Ascending aorta (tissue), 2 donors: Measurements from ENCODE around the gene NTSR2. TPM values are rescaled to one million over a fixed set of nuclear protein-coding genes. Genes with fewer than 3 reads are reported as not detected.

Experiments
- DNase-seq, 2 donors: peaks; one replicate each; pipeline ENCODE4 v3.0.0-alpha.2; 2019; ENCODE audit warnings: low spot score in 2 of 2
- H3K27ac ChIP-seq, 2 donors: fragments of 200-600 bp; sonication (generic); one replicate each; pipeline ENCODE4 v1.5.1; 2016 to 2017; ENCODE audit warnings: mild to moderate bottlenecking in 1 of 2
- H3K27me3 ChIP-seq: fragments of 200-600 bp; sonication (generic); one replicate; pipeline ENCODE4 v1.5.1; 2017
- H3K36me3 ChIP-seq, 2 donors: fragments of 200-600 bp; sonication (generic); one replicate each; pipeline ENCODE4 v1.5.1; 2016
- H3K4me1 ChIP-seq, 2 donors: fragments of 200-600 bp; sonication (generic); one replicate each; pipeline ENCODE4 v1.5.1; 2016 to 2017; ENCODE audit warnings: mild to moderate bottlenecking in 1 of 2
- H3K4me3 ChIP-seq, 2 donors: fragments of 200-600 bp; sonication (generic); one replicate each; pipeline ENCODE4 v1.5.1; 2016 to 2017; ENCODE audit warnings: mild to moderate bottlenecking in 1 of 2
- H3K9me3 ChIP-seq, 2 donors: fragments of 200-600 bp; sonication (generic); one replicate each; pipeline ENCODE4 v1.5.1; 2016
- intact Hi-C: fragments of 100-400 bp; cut with DNase I; formaldehyde crosslinking; loops from one replicate; pipeline ENCODE4 v1.15.1; 2023
- total RNA-seq: library from RNA; depleted of rRNA; stranded (reverse); fragments of >200 nt; gene quantifications from one replicate; pipeline ENCODE4 v1.1.0, GENCODE V29; 2016
- TF ChIP-seq, protein P1 (sequence below), 3 experiments: fragments of 200-600 bp in 2 of 3; fragments of 450-650 bp in 1 of 3; sonication (generic) in 2 of 3; IDR thresholded peaks; one replicate each; pipeline ENCODE4 v1.5.1; 2016 to 2019; ENCODE audit warnings: antibody characterized with exemption in 3 of 3, mild to moderate bottlenecking in 1 of 3, moderate library complexity in 1 of 3

The NTSR2 gene
- total RNA-seq, 1 donor from 2014 or later = not detected

DNA sequence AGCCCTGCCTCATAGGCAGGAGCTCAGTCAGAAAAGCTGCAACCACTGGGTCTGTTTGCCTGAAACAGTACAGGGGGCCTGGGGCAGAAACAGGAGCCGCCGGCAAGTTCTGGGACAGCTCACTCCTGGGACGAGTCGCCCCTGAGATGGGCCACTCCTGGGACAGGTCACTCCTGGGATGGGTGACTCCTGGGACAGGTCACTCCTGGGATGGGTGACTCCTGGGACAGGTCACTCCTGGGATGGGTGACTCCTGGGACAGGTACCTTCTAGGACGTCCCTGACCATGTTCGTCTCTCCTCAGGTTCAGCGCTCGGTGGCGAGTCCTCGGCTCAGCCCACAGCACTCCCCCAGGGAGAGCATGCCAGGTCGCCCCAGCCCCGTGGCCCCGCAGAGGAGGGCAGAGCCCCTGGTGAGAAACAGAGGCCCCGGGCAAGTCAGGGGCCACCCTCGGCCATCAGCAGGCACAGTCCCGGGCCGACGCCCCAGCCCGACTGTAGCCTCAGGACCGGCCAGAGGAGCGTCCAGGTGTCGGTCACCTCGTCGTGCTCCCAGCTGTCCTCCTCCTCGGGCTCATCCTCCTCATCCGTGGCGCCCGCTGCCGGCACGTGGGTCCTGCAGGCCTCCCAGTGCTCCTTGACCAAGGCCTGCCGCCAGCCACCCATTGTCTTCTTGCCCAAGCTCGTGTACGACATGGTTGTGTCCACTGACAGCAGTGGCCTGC lies 51.8 kb downstream of the NTSR2 start:
- no peak overlapping the region for H3K27ac ChIP-seq
- H3K36me3 ChIP-seq = no peaks in the 10 kb centered on the region
- intact Hi-C loops = no loop called here
- H3K4me1 ChIP-seq = no peaks in the 10 kb centered on the region
- H3K4me3 ChIP-seq = no peak overlapping the region
- H3K9me3 ChIP-seq = no peaks in the 10 kb centered on the region
- no peak for DNase-seq
- H3K27me3 ChIP-seq = no peaks in the 10 kb centered on the region
- TF ChIP-seq, protein P1, sequence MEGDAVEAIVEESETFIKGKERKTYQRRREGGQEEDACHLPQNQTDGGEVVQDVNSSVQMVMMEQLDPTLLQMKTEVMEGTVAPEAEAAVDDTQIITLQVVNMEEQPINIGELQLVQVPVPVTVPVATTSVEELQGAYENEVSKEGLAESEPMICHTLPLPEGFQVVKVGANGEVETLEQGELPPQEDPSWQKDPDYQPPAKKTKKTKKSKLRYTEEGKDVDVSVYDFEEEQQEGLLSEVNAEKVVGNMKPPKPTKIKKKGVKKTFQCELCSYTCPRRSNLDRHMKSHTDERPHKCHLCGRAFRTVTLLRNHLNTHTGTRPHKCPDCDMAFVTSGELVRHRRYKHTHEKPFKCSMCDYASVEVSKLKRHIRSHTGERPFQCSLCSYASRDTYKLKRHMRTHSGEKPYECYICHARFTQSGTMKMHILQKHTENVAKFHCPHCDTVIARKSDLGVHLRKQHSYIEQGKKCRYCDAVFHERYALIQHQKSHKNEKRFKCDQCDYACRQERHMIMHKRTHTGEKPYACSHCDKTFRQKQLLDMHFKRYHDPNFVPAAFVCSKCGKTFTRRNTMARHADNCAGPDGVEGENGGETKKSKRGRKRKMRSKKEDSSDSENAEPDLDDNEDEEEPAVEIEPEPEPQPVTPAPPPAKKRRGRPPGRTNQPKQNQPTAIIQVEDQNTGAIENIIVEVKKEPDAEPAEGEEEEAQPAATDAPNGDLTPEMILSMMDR (IDR thresholded peaks at IDR 0.05) = no peak

DNA sequence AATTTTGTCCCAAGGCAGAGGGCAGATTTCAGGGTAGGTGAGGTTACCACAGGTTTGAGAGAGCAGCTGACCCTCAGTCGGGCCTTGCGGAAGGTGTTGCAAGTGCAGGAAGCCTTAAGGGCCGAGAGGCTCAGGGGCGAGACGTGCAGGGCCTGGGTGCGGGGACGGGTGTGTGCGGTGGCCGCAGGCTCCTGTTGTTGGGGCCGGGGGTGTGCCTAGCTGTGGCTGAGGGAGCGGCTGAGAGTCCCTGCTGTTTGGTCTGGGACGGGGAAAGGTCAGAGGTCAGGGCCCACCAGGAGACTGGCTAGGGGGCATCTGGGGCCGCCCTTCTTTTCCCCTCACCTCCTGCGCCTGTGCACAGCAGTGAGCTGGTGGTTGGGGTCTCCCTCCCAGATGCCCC lies 52.5 kb downstream of the NTSR2 start:
- DNase-seq = no peak
- no peaks in the 10 kb centered on the region for H3K36me3 ChIP-seq
- no peaks in the 10 kb centered on the region for H3K27me3 ChIP-seq
- TF ChIP-seq, protein P1 (IDR thresholded peaks at IDR 0.05) = no peak
- no peaks in the 10 kb centered on the region for H3K9me3 ChIP-seq
- no peak overlapping the region for H3K27ac ChIP-seq
- intact Hi-C loops = no loop called here
- no peak overlapping the region for H3K4me3 ChIP-seq
- H3K4me1 ChIP-seq = no peaks in the 10 kb centered on the region

DNA sequence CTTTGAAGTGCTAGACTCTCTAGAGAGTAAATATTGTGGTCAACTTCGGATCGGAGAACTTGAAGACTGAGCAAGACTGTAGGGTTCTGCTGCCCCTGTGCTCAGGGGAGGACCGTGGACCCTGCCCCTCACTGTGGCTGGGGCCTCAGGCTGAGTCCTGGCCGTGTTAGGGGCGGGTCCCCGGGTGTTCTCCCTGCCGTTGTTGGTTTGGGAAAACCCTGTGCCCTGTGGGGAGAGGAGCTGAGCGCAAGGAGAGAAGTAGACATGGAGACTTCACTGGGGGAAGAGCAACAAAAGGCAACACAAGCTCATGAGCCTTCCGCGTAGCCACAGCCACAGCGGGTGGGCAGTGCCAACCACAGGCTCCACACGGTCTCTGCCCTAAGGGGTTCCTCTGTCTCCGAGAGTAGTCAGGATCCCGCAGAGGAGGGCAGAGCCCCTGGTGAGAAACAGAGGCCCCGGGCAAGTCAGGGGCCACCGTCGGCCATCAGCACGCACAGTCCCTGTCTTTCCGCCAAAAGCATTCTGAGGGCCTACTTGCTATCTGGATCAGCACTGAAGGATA lies 53.1 kb downstream of the NTSR2 start:
- TF ChIP-seq, protein P1 (IDR thresholded peaks at IDR 0.05) = no peak
- no peak for DNase-seq
- Histone ChIP-seq H3K36me3 (no peaks in the 10 kb centered on the region), H3K4me1 (no peaks in the 10 kb centered on the region), H3K27me3 (no peaks in the 10 kb centered on the region), H3K4me3 (no peak overlapping the region), H3K27ac (no peak overlapping the region), H3K9me3 (no peaks in the 10 kb centered on the region)
- intact Hi-C loops = no loop called here

DNA sequence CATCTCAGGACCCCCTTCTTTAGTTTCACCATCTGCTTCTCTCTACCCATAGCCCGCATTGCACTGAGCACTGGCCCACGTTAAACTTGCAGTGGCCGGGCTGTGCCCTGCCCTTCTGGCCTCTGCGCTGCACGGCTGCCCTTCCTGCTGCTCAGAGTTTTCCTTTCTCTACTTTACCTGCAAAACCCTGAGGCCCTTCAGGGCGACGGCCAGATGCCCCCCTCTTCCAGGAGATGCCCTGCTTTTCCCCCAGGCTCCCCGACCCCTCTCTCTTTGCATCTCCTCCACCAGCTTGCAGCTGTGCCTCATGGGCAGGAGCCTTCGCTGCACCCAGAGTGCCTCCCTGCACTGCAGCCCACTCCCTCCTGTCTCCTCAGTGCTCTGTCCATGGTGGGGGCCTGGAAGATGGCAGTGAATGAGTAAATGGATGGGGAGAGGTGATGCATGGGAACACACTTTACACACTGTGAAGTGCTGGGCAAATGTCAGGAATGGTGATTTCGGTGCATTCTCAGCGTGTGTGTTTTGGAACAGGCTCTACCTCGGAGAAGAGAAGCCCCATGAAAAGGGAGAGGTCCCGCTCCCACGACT lies 53.8 kb downstream of the NTSR2 start:
- no peaks in the 10 kb centered on the region for H3K36me3 ChIP-seq
- no peaks in the 10 kb centered on the region for H3K4me1 ChIP-seq
- DNase-seq = no peak
- no peaks in the 10 kb centered on the region for H3K27me3 ChIP-seq
- H3K9me3 ChIP-seq = no peaks in the 10 kb centered on the region
- no peak overlapping the region for H3K4me3 ChIP-seq
- H3K27ac ChIP-seq = no peak overlapping the region
- TF ChIP-seq, protein P1 (IDR thresholded peaks at IDR 0.05) = no peak
- intact Hi-C loops = no loop called here

DNA sequence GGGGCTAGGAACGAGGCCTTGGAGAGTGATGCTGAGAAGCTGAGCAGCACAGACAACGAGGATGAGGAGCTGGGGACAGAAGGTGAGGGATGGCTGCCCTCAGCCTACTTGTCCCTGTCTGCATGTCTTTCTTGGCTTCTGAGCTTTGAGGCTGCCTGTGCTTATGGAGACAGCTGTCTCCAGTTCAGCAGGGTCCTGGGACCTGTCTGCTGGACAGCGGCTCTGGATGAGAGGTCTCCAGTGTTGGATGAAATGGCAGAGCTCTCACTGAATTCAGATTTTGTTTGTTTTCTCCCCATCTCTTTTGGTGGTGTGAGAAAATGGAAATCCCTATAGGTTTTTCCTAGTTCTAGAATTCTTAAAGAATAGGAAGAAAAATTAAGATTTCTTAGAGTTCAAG lies 54.8 kb downstream of the NTSR2 start:
- H3K36me3 ChIP-seq = no peaks in the 10 kb centered on the region
- intact Hi-C loops = no loop called here
- no peak overlapping the region for H3K4me3 ChIP-seq
- no peaks in the 10 kb centered on the region for H3K4me1 ChIP-seq
- TF ChIP-seq, protein P1 (IDR thresholded peaks at IDR 0.05) = no peak
- no peaks in the 10 kb centered on the region for H3K9me3 ChIP-seq
- H3K27me3 ChIP-seq = no peaks in the 10 kb centered on the region
- DNase-seq = no peak
- H3K27ac ChIP-seq = no peak overlapping the region
